ENCODE results near the gene CCDC93.

CCDC93 gene

DNA sequence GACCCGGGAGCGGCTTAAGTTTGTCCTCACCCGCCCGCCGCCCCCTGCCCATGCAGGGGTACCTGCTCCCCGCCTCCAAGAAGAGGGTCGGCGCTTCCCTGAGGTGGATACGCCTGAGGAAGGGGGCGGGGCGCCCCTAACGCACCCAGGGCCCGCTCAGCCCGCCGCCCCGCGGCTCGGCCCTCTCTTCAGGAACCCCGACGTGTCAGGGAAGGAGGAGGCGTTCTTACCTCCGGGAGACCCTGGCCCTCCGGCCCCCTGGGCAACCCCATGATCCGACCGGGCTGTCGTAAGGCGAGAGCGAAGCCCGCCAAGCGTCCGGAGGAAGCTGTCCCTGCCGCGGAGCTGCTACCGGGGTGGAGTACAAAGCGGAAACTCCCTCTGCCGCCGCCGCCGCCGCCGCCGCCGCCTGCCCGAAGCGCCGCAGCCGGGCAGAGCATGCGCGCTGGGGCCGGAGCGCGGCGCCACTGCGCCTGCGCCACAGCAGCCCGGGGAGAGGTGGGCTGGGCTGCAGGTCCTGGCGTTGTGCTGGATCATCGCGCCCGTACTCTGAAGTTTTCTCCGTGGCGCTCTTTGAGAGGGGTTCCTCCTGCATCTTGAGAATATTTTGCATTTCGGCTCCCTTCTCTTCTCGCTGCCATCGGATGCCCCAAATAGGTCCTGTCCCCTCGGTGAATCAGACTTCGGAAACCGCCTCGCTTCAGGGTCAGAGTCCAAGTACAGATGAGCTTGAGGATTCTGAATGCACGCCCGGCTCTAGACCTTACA lies at the start of gene CCDC93:
Gene CCDC93 (minus strand): TSS at position 347 of the 768 bp plus-strand sequence. CDS start 75 bp downstream, at position 272.
- peak; percentile 96 for FAIRE-seq
- DNase-seq (ENCODE audit: insufficient read length, low spot score) = peak; percentile 92

GRCh38 chr2:118062669-118063068 lies 48.8 kb upstream of the CCDC93 start:
- no peak for DNase-seq (ENCODE audit: insufficient read length, low spot score)
- no peak for FAIRE-seq

DNA sequence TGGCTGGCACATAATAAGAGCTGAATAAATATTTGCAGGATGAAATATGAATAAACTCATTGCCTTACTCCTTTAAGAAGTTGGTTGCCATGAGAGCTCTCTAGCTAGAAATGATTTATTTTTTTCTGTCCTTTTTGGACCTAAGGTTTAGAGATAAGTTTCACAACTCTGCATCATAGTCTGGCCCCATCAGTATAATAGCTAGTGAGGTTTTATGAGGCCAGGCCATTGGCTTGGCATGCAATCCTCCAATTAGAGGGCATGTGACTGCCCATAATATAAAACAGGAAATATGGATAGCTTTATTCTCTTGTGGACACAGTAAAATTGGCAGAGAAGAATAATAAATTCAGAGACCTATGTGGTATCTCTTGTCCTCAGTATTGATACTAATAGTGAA lies 48.2 kb upstream of the CCDC93 start:
- FAIRE-seq (no peak), DNase-seq (ENCODE audit: insufficient read length, low spot score) (no peak)

DNA sequence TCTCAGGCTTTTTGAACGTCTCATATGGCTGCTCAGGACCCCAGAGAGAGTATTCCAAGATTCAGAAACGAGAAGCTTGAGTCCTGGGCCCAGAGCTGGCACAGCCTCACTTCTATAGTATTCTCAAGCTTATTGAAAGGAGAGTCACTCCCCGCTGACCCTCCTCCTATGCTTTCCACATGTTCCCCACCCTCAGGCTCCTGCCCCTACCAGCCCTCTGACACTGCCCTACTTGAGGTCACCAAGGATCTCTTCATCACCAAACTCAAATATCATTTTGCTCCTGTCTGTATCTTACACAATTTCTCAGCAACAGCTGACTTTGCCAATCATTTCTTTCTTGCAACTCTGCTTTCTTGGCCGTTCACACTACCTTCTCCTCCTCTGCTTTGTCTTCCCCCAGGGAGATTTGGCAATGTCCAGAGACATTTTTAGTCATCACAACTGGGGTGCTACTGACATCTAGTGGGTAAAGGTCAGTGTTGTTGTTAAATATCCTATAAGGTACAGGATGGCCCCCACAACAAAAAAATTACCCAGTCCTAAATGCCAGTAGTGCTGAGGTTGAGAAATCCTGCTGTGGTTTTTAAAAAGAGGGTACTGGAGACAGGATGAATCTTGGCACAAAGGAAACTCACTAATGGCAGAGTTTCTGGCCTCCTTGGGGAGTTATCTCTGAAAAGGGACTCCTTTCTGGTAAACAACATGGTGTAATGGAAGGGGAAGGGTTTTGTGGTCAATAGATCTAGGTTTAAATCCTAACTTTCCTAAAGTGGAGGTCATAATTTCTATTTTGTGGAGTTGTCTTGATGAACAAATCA lies 47.5 kb upstream of the CCDC93 start:
- DNase-seq (ENCODE audit: insufficient read length, low spot score) (peak; percentile 19), FAIRE-seq (peak; percentile 93)

GRCh38 chr2:118059919-118060478 lies 46.1 kb upstream of the CCDC93 start:
- FAIRE-seq (peak; percentile 92), DNase-seq (ENCODE audit: insufficient read length, low spot score) (no peak)

- DNase-seq (ENCODE audit: insufficient read length, low spot score) (no peak), FAIRE-seq (no peak)
These were observed 45.1 kb upstream of the CCDC93 start for GRCh38 chr2:118058951-118059350.

GRCh38 chr2:118056801-118057200 lies 42.9 kb upstream of the CCDC93 start:
- no peak for DNase-seq (ENCODE audit: insufficient read length, low spot score)
- FAIRE-seq = no peak

DNA sequence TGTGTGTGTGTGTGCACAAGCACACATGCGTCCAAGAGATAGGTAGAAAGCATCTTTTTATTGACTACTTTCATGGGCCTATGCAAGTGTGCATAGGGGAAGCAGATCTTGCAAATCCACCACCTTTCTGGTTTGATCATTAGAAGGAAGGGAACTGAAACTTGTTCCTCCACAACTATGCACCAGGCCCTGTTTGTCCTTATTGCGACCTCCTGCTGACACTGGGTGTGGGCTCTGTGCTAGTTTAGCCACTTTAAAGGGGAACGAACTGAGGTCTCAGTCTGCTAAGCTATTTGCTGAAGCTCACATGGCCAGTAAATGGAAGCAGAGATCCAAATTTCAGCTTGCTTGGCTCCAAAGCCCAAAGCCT lies 42.3 kb upstream of the CCDC93 start:
- no peak for DNase-seq (ENCODE audit: insufficient read length, low spot score)
- peak; percentile 97 for FAIRE-seq

DNA sequence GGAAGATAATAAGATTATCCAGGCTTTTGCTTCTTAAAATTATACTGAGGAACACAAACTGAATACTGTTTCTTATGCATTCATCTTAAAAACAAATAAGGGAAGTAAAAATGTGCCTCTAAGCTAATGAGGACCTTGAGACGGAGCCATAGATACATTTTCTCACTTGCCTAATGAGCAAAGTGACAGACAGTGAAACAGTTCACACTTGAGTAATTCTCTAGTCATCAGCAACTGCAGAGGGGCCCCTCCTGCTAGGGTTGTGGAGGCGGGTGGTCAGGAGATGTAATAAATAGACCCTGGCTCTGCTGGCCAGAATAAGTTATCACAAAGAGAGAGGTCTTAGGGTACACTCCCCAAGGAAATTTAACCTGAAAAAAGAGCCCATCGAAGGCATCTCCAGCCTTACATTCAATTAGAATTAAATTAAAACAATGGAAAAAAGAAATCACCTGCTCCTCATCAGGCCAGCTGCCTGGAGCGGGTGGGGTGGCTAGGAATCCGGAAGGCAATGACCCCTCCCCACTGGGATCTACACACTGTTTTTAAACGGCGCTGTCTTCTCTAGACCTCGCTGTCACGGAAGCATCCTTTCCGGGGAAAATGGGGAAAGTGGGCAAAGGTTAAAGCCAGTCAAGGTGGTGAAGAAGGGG lies 41.8 kb upstream of the CCDC93 start:
- DNase-seq (ENCODE audit: insufficient read length, low spot score) = no peak
- FAIRE-seq = peak; percentile 94

DNA sequence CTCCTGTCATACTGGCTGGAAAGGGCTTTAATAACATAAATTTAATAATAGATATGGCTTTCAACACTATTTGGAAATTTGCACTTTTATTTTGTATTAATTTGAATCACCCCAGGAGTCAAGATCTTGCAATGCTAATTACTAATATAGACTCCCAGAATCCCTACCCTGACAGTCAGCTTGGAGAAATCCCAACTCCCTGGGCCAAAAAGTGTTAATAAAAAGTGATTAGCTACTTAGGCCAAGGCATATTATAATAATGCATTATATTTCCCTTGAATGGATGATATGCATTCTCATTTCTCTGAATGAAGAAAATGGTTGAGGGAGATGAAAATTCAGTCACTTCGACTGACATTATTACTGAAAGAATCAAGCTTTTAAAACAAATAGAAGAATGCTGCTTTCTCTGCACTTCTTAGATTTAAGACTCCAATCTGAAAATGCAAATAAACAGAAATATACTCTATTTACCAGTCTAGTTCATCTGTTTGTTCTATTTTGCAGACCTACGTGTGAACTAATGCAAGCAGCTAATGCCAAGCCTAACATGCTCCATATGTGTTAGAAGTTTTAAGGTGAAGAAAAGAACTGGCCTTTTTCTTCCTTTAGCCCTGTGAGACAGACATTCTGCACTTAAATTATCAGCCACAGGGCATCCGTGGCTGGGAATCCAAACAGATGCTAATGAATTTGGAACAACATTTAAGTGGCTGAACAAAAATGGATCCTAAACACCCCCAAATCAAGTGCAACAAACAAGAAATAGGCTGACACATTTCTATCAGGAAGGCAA lies 40.5 kb upstream of the CCDC93 start:
- no peak for DNase-seq (ENCODE audit: insufficient read length, low spot score)

GRCh38 chr2:118053681-118054080 lies 39.8 kb upstream of the CCDC93 start:
- DNase-seq (ENCODE audit: insufficient read length, low spot score) = no peak
- no peak for FAIRE-seq

More for the DNA sequence above, 40.5 kb upstream of the CCDC93 start:
- FAIRE-seq = peak; percentile 35

DNA sequence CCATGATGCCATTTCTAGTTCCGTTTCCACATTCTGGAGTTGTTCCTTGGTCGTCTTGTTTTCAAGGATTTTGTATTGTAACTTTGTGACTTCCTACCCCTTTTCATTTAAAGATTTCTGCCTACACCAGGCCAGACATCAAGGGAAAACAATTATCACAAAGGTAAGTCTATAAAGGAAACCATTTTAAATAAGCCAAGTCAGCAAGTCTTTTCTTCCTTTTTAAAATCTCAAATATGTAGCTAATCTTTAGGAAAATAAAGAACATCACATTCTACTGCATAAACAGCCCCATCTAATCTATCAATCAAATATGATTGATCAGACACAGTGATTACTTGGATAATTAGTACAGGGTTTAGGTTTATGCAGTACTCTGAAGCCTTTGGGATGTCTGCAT lies 38.6 kb upstream of the CCDC93 start:
- DNase-seq (ENCODE audit: insufficient read length, low spot score) (no peak), FAIRE-seq (no peak)

DNA sequence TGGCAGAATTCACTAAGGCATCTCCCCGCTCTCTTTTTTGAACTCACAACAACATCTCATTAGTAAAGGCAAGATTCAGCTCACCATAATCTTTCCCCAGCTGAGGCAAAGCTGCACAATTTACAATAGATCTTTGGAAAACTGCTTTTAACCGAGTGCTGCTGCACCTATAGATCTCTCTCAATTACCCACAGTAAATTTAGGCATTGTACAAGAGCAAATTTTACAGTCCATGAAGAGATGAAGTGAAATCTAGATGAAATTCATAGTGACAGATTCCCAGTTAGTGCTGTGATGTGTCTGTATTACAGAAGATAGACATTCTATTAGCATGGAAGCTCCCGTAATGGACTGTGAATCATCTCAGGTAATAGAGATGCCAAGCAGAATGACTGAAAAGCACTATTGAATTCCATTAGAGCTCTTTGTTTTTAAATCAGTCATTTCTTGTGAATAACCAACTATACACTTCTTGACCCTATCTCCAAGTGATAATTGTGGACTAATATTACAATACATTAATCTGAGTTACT lies 38.0 kb upstream of the CCDC93 start:
- no peak for FAIRE-seq
- no peak for DNase-seq (ENCODE audit: insufficient read length, low spot score)

- DNase-seq (ENCODE audit: insufficient read length, low spot score) (no peak), FAIRE-seq (no peak)
These were observed 37.1 kb upstream of the CCDC93 start for GRCh38 chr2:118050974-118051373.

- no peak for FAIRE-seq
These were observed 36.5 kb upstream of the CCDC93 start for GRCh38 chr2:118050386-118050785.

DNA sequence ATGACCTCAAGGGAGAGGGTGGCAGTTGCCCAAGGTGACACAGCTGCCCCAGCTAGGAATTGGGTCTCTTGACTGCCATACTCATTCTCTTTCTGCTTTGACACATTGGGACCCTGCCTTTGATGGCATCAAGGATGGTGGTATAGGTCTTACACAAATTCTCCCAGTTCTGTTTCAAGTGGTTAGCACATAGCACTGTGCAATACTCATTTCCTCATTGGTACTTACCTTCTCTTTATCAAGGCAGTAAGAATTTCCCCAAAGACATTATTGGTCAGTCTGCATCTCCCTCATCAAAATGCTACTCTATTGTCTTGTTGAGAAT lies 35.9 kb upstream of the CCDC93 start:
- FAIRE-seq (peak; percentile 21), DNase-seq (ENCODE audit: insufficient read length, low spot score) (no peak)

More at GRCh38 chr2:118050386-118050785, 36.5 kb upstream of the CCDC93 start:
- no peak for DNase-seq (ENCODE audit: insufficient read length, low spot score)

DNA sequence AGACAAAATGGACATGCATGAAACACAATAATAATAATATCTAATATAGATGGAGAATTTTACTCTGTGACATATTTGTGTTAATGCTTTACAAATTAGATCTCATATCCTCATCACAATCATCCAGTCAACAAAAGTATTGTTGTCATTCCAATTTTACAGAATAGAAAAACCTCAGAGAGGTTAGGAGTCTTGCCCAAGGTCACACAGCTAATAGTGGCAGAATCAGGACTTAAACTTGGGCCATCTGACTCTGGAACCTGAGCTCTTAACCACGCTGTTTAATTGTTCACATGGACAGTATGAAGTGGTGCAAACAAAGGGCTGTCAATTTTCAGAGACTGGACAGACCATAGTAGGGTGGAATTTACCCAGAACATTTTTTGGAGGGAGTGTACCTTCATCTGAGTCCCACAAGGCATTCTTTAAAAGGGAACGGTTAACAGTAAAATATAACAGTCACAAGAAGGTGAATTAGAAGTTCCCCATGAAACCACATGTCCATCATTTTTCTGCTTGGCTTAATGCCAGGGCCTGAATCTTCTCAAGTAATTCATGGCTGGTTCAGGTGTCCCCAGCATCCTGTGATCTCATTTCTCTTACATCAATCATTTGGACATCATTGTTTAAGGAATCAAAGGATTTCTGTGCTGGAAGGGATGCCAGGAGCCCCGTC lies 35.4 kb upstream of the CCDC93 start:
- FAIRE-seq (no peak), DNase-seq (ENCODE audit: insufficient read length, low spot score) (no peak)

GRCh38 chr2:118048401-118048800 lies 34.5 kb upstream of the CCDC93 start:
- FAIRE-seq = no peak
- DNase-seq (ENCODE audit: insufficient read length, low spot score) = no peak

GRCh38 chr2:118047380-118047826 lies 33.5 kb upstream of the CCDC93 start:
- FAIRE-seq = peak; percentile 14
- DNase-seq (ENCODE audit: insufficient read length, low spot score) = no peak

All from GM19239 (cell line).